HepG2 (cell line): Measurements from ENCODE around the gene MMP12.

Source experiments
- ASH2L ChIP-seq: fragments of 300-600, 200-600 bp; sonication (generic); IDR thresholded peaks from 2 replicates; pipeline ENCODE4 v1.7.0; 2017; ENCODE audit warnings: low read depth, mild to moderate bottlenecking, moderate library complexity, mixed read lengths, low read length; ENCODE audit not compliant: insufficient read length
- MEIS1 ChIP-seq: sonication (generic); formaldehyde crosslinking; IDR thresholded peaks from 2 replicates; pipeline ENCODE4 v1.9.0; 2021; ENCODE audit warnings: mild to moderate bottlenecking, missing genetic modification reagents, moderate library complexity, borderline replicate concordance
- MTA3 ChIP-seq: sonication (generic); formaldehyde crosslinking; IDR thresholded peaks from 2 replicates; pipeline ENCODE4 v1.4.0; 2020; ENCODE audit warnings: missing genetic modification reagents
- POLR2A ChIP-seq, 2 experiments: IDR thresholded peaks; 2 replicates each; pipeline ENCODE4 v1.6.1; 2011; ENCODE audit warnings: low read depth in 2 of 2, low read length in 2 of 2, mild to moderate bottlenecking in 1 of 2, moderate library complexity in 1 of 2; ENCODE audit not compliant: insufficient read depth in 1 of 2
- RFX5 ChIP-seq: IDR thresholded peaks from 2 replicates; pipeline ENCODE4 v1.6.1; 2011; ENCODE audit warnings: low read depth, low read length, improper control_type of control experiment
- TCF7 ChIP-seq: sonication (generic); IDR thresholded peaks from 2 replicates; pipeline ENCODE4 v1.6.1; 2016; ENCODE audit warnings: antibody characterized with exemption, low read depth
- ZEB1 ChIP-seq: IDR thresholded peaks from 2 replicates; pipeline ENCODE4 v1.6.1; 2012; ENCODE audit warnings: mild to moderate bottlenecking, low read depth, inconsistent platforms; ENCODE audit not compliant: insufficient replicate concordance
- TF ChIP-seq, protein P1 (sequence below): sonication (generic); formaldehyde crosslinking; IDR thresholded peaks from 2 replicates; pipeline ENCODE4 v1.5.0; 2020; ENCODE audit warnings: mild to moderate bottlenecking, missing genetic modification reagents, moderate library complexity

DNA sequence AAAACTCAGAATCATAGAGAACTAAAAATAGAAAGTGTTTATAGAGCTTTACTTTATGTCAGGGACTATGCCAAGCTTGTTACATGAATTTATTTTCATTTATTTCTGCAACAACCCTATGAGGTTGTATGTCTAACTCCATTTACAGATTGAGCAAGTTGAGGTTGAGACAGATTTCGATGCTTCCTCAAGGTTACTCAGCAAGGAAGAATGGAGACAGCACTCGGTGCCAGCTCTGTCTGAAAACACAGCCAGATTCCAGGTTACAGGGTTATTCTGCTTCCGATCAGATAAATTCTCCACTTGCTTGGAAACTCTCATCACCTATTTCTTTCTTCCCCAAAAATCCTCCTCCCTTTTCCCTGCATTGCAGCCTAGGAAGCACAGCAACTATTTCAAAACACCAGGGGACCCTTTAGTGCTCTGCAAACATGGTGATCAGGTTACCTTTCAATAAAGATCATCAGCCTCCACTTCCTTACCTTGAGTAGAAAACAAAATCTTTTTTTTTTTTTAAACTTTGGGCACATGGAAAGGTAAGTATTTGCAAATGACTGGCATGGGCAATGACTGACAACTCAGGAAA, 38.4 kb downstream of the MMP12 start:
- TF ChIP-seq POLR2A (IDR thresholded peaks at IDR 0.05; ENCODE audit: insufficient read depth in 1 of 2, low read depth in 2 of 2, low read length in 2 of 2): no peak
- TF ChIP-seq ASH2L: no peak
- no peak for TF ChIP-seq RFX5
- TF ChIP-seq TCF7: no peak
- TF ChIP-seq, protein P1, sequence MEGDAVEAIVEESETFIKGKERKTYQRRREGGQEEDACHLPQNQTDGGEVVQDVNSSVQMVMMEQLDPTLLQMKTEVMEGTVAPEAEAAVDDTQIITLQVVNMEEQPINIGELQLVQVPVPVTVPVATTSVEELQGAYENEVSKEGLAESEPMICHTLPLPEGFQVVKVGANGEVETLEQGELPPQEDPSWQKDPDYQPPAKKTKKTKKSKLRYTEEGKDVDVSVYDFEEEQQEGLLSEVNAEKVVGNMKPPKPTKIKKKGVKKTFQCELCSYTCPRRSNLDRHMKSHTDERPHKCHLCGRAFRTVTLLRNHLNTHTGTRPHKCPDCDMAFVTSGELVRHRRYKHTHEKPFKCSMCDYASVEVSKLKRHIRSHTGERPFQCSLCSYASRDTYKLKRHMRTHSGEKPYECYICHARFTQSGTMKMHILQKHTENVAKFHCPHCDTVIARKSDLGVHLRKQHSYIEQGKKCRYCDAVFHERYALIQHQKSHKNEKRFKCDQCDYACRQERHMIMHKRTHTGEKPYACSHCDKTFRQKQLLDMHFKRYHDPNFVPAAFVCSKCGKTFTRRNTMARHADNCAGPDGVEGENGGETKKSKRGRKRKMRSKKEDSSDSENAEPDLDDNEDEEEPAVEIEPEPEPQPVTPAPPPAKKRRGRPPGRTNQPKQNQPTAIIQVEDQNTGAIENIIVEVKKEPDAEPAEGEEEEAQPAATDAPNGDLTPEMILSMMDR (CRISPR knock-in tag): no peak
- no peak for TF ChIP-seq MEIS1 (CRISPR knock-in tag)
- TF ChIP-seq ZEB1: no peak
- TF ChIP-seq MTA3 (CRISPR knock-in tag): no peak
